UCSD-AML1 (cell line): ENCODE measurements around the gene SLC23A1.
"Not testable (repeated sequence)": the region's sequence is repeated elsewhere in the genome, so short reads cannot be mapped to it uniquely, and the experiment has no call there.

Experiments used
- DNase-seq: peaks from one replicate; lab custom pipeline; 2025; ENCODE audit not compliant: unreplicated experiment; lab: John Stamatoyannopoulos, UW

The SLC23A1 gene

GRCh38 chr5:139383275-139383992 is at the start of gene SLC23A1:
Gene SLC23A1 (minus strand): TSS chr5:139383297. CDS start chr5:139383253, 44 bp downstream.
- no peak for DNase-seq

- DNase-seq = no peak
These were observed 48.6 kb upstream of the SLC23A1 start for GRCh38 chr5:139431706-139432105.

GRCh38 chr5:139430015-139430414 is 46.9 kb upstream of the SLC23A1 start:
- DNase-seq = no peak

- DNase-seq = no peak
These were observed 43.2 kb upstream of the SLC23A1 start for GRCh38 chr5:139426203-139426885.

GRCh38 chr5:139425497-139425896 is 42.4 kb upstream of the SLC23A1 start:
- no peak for DNase-seq

- DNase-seq = no peak
These were observed 39.3 kb upstream of the SLC23A1 start for GRCh38 chr5:139422307-139422893.

- no peak for DNase-seq
These were observed 36.4 kb upstream of the SLC23A1 start for GRCh38 chr5:139419226-139420192.

GRCh38 chr5:139418793-139419192 is 35.7 kb upstream of the SLC23A1 start:
- DNase-seq = no peak

GRCh38 chr5:139417214-139417613 is 34.1 kb upstream of the SLC23A1 start:
- no peak for DNase-seq

- no peak for DNase-seq
These were observed 33.6 kb upstream of the SLC23A1 start for GRCh38 chr5:139416651-139417050.

- DNase-seq = no peak
These were observed 32.8 kb upstream of the SLC23A1 start for GRCh38 chr5:139415869-139416268.

- no peak for DNase-seq
These were observed 32.2 kb upstream of the SLC23A1 start for GRCh38 chr5:139415221-139415861.

GRCh38 chr5:139414581-139415130 is 31.6 kb upstream of the SLC23A1 start:
- no peak for DNase-seq

- no peak for DNase-seq
These were observed 30.9 kb upstream of the SLC23A1 start for GRCh38 chr5:139413963-139414362.

GRCh38 chr5:139413153-139413552 is 30.1 kb upstream of the SLC23A1 start:
- DNase-seq = no peak

GRCh38 chr5:139410993-139411828 is 28.1 kb upstream of the SLC23A1 start:
- DNase-seq = no peak

- DNase-seq = no peak
These were observed 27.3 kb upstream of the SLC23A1 start for GRCh38 chr5:139410121-139410992.

GRCh38 chr5:139409116-139409515 is 26.0 kb upstream of the SLC23A1 start:
- DNase-seq = not testable (repeated sequence)
